Activated T-helper 2 cell treated with anti-CD3 and anti-CD28 coated beads, Interferon-gamma antibody, Interleukin-2, Interleukin-4, amounts not matched to agents 10 μg/mL and 5 μg/mL and 100 μg/mL, durations not matched to agents 14 hours and 24 hours and 36 hours (primary cell): ENCODE results near the gene KRT15. TPM values are rescaled to one million over a fixed set of nuclear protein-coding genes. Genes with fewer than 3 reads are reported as not detected.

Experiments used
- DNase-seq: peaks from one replicate; pipeline ENCODE4 v3.0.0; 2021; ENCODE audit warnings: low spot score
- H3K27ac Mint-ChIP-seq: one replicate; pipeline ENCODE4 v1.8.0; 2021; ENCODE audit warnings: mixed read lengths
- H3K27me3 Mint-ChIP-seq: one replicate; pipeline ENCODE4 v1.8.0; 2021; ENCODE audit warnings: low read depth, mixed read lengths
- H3K36me3 Mint-ChIP-seq: one replicate; pipeline ENCODE4 v1.8.0; 2021; ENCODE audit warnings: low read depth, mixed read lengths
- H3K4me1 Mint-ChIP-seq: one replicate; pipeline ENCODE4 v1.8.0; 2021; ENCODE audit warnings: low read depth, mixed read lengths
- H3K4me3 Mint-ChIP-seq: one replicate; pipeline ENCODE4 v1.8.0; 2021; ENCODE audit warnings: low read depth, mild to moderate bottlenecking, moderate library complexity, mixed read lengths
- H3K9me3 Mint-ChIP-seq: one replicate; pipeline ENCODE4 v1.8.0; 2021; ENCODE audit warnings: mixed read lengths
- intact Hi-C: fragments of 100-400 bp; cut with micrococcal nuclease; formaldehyde crosslinking; loops from one replicate; pipeline ENCODE4 v1.15.1; 2023
- total RNA-seq: library from RNA; stranded (reverse); gene quantifications from 2 replicates; pipeline ENCODE4 v1.2.3, GENCODE V29; 2022

KRT15 gene
- total RNA-seq, 1 donor from 2014 or later, result not detected

DNA sequence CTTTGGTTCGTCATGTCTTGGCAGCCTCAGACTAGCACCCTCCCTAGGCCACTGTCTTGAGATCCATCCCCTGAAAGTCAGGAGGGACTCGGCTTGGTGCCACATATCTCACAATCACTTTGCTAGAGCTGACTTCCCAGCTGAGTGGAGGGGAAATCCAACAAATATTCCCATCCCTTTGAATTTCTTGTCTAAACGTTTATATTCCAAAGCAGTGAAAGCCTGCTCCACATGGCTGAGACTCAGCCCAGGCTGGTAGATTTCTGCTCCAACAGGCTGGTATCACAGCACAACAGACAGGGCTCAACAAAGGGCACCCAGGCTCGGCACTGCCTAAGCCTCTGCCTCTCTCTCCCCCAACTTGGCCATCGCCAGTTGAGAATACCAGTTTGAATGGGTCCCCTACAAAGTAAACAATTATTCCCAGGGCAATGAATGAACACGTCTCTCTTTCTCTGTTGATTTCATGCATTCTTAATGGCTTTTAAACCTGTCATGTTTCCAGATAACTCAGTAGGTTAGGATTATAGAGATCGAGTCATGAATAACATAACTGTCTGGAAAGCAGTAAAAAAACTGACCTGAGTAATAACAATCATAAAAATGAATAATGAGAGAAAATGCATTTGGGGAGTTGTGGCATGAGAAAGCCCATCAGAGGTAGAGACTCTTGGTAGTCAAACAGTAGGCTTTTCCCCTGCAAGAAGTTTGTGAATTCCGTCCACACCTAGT lies 14.3 kb downstream of the KRT15 start:
- H3K27me3 Mint-ChIP-seq, result no peaks in the 10 kb centered on the region
- no peak overlapping the region for H3K4me3 Mint-ChIP-seq
- intact Hi-C loops, result no loop called here

DNA sequence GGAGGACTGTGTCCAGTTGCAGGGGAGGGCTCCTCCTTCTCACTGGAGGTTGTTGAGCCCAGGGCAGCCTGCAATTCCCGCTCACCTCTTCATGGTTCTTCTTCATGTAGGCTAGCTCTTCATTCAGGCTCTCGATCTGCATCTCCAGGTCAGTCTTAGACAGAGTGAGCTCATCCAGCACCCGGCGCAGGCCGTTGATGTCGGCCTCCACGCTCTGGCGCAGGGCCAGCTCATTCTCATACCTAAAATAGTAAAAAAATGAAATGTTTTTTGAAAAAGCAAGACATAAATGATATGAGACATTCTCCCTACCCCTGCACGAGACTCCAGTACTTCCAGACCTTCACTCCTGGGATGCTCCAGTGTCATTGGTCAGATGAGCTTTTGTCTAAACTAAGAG lies 15.5 kb downstream of the KRT15 start:
- DNase-seq, result no peak
- Mint-ChIP-seq H3K27ac (no peak overlapping the region), H3K9me3 (no peaks in the 10 kb centered on the region), H3K4me1 (peaks cover 2% of the 10 kb centered on the region), H3K36me3 (no peaks in the 10 kb centered on the region), H3K4me3 (no peak overlapping the region), H3K27me3 (no peaks in the 10 kb centered on the region)
- intact Hi-C loops, result no loop called here

More for the DNA sequence above, 14.3 kb downstream of the KRT15 start:
- H3K9me3 Mint-ChIP-seq, result no peaks in the 10 kb centered on the region
- peaks cover 2% of the 10 kb centered on the region for H3K4me1 Mint-ChIP-seq
- no peak overlapping the region for H3K27ac Mint-ChIP-seq
- DNase-seq, result no peak
- H3K36me3 Mint-ChIP-seq, result no peaks in the 10 kb centered on the region

DNA sequence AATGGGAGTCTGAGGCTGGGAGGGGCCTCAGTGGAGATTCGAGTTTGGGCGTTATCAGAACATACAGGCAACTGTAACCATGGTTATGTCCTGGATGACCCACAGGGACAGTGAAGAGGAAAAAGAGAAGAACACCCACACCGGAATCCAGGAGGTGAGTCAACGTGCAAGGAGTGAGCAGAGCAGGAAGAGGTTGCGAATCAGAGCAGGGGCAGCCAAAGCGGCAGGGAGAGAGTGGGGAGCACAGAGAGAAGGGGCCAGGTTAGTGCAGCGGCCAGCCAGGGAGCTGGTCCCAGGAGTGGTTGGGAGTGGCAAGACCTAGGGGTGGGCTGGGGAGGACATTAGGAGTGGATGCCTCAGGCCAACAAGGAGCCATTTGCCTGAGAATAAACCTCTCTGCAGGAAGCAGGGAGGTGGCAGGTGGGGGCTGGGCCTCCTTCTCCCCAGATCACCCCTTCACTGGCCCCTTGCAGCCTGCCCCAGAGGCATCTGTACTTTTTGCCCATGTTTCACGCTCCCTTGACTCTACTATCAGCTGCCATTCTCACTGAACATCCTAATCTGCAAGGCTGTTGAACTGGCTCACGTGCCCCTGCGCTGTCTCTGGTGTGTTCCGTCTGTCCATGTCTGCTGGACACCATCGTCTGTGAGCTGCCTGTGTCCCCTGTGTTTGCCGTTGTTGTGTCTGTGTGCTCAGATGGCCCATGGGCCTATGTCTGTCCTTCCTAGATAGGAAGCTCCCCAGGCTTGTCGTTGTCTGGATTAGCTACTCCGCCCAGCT lies 18.4 kb downstream of the KRT15 start:
- H3K4me1 Mint-ChIP-seq, result peaks cover 7% of the 10 kb centered on the region
- no peaks in the 10 kb centered on the region for H3K9me3 Mint-ChIP-seq
- intact Hi-C loops, result no loop called here
- no peaks in the 10 kb centered on the region for H3K36me3 Mint-ChIP-seq
- H3K4me3 Mint-ChIP-seq, result no peak overlapping the region
- DNase-seq, result no peak
- no peak overlapping the region for H3K27ac Mint-ChIP-seq
- H3K27me3 Mint-ChIP-seq, result no peaks in the 10 kb centered on the region

DNA sequence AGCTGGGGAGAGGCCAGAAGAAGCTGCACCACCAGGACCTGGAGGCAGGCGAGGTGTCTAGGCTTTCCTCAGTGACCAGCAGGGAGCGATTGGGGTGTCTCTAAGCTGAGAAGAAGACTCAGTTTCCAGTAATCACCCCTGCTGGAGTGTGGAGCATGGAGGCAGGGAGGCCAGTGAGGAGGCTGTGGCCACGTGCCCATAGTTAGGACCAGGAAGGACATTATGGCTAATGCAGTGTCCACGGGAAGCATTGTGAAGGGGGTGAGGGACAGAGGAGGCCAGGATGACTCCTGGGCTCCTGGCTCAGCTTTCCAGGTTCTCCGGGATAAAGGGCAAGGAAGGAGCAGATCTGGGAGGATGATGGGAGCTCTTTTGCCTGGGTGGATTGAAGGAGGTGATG lies 19.0 kb downstream of the KRT15 start:
- no peaks in the 10 kb centered on the region for H3K36me3 Mint-ChIP-seq
- no peaks in the 10 kb centered on the region for H3K9me3 Mint-ChIP-seq
- H3K4me1 Mint-ChIP-seq, result peaks cover 7% of the 10 kb centered on the region
- H3K27me3 Mint-ChIP-seq, result no peaks in the 10 kb centered on the region
- H3K4me3 Mint-ChIP-seq, result no peak overlapping the region
- H3K27ac Mint-ChIP-seq, result no peak overlapping the region
- no peak for DNase-seq
- intact Hi-C loops, result no loop called here

GRCh38 chr17:41498276-41498675 lies 20.4 kb downstream of the KRT15 start:
- Mint-ChIP-seq H3K4me3 (no peak overlapping the region), H3K9me3 (no peaks in the 10 kb centered on the region), H3K4me1 (peaks cover 7% of the 10 kb centered on the region), H3K36me3 (no peaks in the 10 kb centered on the region), H3K27ac (no peak overlapping the region), H3K27me3 (no peaks in the 10 kb centered on the region)
- intact Hi-C loops, result no loop called here
- no peak for DNase-seq

DNA sequence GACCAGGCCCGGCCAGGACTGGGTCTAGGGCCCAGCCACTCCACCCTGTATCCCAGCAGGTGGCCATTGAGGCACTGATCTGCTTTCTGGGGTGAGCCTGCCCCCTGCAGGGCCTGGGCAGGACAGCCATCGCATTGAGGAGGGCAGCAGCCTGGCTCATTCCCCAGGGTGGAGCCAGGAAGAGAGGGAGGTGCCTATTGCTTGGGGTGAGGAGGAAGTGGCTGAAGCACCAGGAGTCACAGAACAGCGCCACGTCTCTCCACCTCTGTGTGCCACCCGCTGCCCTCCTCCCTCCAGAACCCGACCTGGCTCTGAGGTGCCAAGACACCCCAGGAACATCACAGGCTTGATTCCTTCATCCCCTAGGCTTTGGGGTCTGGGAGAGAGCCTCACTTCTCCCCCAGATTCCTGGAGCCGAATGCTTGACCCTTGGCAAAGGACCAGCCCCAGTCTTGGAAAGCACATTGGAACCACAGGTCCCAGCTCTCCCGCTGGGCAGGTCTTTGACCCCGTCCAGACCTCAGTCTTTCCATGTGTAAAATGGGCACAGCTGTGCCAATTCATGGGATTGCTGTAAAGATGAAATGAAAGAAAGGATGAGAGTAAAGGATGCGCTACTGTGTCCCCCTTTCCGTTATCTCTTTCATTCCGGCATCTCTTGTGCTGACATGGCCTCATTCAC lies 21.7 kb downstream of the KRT15 start:
- H3K9me3 Mint-ChIP-seq, result no peaks in the 10 kb centered on the region
- intact Hi-C loops, result no loop called here
- H3K27ac Mint-ChIP-seq, result no peak overlapping the region
- H3K27me3 Mint-ChIP-seq, result no peaks in the 10 kb centered on the region
- no peaks in the 10 kb centered on the region for H3K36me3 Mint-ChIP-seq
- no peak overlapping the region for H3K4me3 Mint-ChIP-seq
- peaks cover 7% of the 10 kb centered on the region for H3K4me1 Mint-ChIP-seq
- peak; percentile 61 for DNase-seq

DNA sequence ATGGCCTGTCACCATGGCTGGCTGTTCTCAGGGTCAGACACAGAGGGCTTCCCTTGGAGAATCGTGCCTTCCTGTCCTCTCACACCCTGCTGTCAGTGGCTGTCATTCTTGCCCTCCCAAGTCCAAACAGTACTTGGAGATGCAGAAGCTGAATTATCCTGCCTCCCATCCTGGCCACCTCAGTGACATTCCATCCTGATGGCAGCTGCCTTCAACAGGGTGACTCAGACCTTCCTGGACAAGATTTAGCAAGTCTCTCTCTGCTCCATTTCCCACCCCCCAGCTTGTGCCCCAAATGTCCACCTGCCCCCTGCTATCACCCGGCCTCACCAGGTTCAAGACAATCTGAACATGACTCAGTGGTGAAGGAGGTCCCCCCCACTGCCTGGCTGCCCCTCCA lies 24.2 kb downstream of the KRT15 start:
- Mint-ChIP-seq H3K9me3 (no peaks in the 10 kb centered on the region), H3K36me3 (no peaks in the 10 kb centered on the region), H3K27me3 (no peaks in the 10 kb centered on the region), H3K4me1 (peaks cover 5% of the 10 kb centered on the region), H3K4me3 (no peak overlapping the region), H3K27ac (no peak overlapping the region)
- DNase-seq, result no peak
- intact Hi-C loops, result no loop called here

GRCh38 chr17:41492771-41493170 lies 25.9 kb downstream of the KRT15 start:
- no peaks in the 10 kb centered on the region for H3K9me3 Mint-ChIP-seq
- H3K27ac Mint-ChIP-seq, result no peak overlapping the region
- H3K4me1 Mint-ChIP-seq, result peaks cover 5% of the 10 kb centered on the region
- intact Hi-C loops, result no loop called here
- H3K4me3 Mint-ChIP-seq, result no peak overlapping the region
- H3K36me3 Mint-ChIP-seq, result no peaks in the 10 kb centered on the region
- no peak for DNase-seq
- no peaks in the 10 kb centered on the region for H3K27me3 Mint-ChIP-seq

DNA sequence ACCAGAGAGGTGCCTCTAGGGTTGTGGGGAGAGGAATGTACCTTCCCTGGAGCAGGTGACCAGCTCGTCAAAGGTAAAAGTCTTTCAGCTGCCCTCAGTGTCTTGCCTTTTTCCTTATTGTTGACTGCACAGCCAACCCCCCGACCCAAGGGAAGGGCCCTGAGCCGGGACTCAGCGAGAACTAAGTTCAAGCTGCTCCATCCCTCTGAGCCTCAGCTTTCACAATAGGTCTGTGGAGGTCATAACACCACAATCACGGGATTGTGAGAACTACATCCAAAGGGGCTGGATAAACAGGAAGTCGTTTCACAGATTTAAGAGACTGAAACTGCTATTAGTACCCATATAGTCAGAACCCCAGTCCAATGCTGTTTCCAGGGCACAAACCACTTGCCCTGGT lies 26.3 kb downstream of the KRT15 start:
- Mint-ChIP-seq H3K4me3 (no peak overlapping the region), H3K27ac (no peak overlapping the region), H3K36me3 (no peaks in the 10 kb centered on the region), H3K9me3 (no peaks in the 10 kb centered on the region), H3K4me1 (peaks cover 5% of the 10 kb centered on the region), H3K27me3 (no peaks in the 10 kb centered on the region)
- intact Hi-C loops, result no loop called here
- DNase-seq, result no peak

- no peaks in the 10 kb centered on the region for H3K9me3 Mint-ChIP-seq
- H3K36me3 Mint-ChIP-seq, result no peaks in the 10 kb centered on the region
- no peak for DNase-seq
- no peak overlapping the region for H3K27ac Mint-ChIP-seq
- no peaks in the 10 kb centered on the region for H3K27me3 Mint-ChIP-seq
- no peak overlapping the region for H3K4me3 Mint-ChIP-seq
- intact Hi-C loops, result no loop called here
- no peaks in the 10 kb centered on the region for H3K4me1 Mint-ChIP-seq
Measured at GRCh38 chr17:41491476-41491875, 27.2 kb downstream of the KRT15 start.

GRCh38 chr17:41490000-41490990 lies 28.4 kb downstream of the KRT15 start:
- intact Hi-C loops, result loop anchor here (5.0 kb wide), 2 partner anchors 57 to 172 kb away; no protein-coding TSS in a partner anchor
- no peaks in the 10 kb centered on the region for H3K9me3 Mint-ChIP-seq
- no peak overlapping the region for H3K4me3 Mint-ChIP-seq
- DNase-seq, result no peak
- no peaks in the 10 kb centered on the region for H3K36me3 Mint-ChIP-seq
- no peaks in the 10 kb centered on the region for H3K27me3 Mint-ChIP-seq
- H3K4me1 Mint-ChIP-seq, result no peaks in the 10 kb centered on the region
- no peak overlapping the region for H3K27ac Mint-ChIP-seq

- no peak within 1 kb of the TSS for H3K4me3 Mint-ChIP-seq
- no peaks in the 10 kb centered on the region for H3K36me3 Mint-ChIP-seq
- DNase-seq, result no peak
- H3K27ac Mint-ChIP-seq, result no peak within 1 kb of the TSS
- no peaks in the 10 kb centered on the region for H3K4me1 Mint-ChIP-seq
- no peaks in the 10 kb centered on the region for H3K9me3 Mint-ChIP-seq
- no peaks in the 10 kb centered on the region for H3K27me3 Mint-ChIP-seq
- intact Hi-C loops, result loop anchor here (5.0 kb wide), 2 partner anchors 58 to 173 kb away; no protein-coding TSS in a partner anchor
Measured at GRCh38 chr17:41489531-41489930, 29.2 kb downstream of the KRT15 start, which contains the start of gene KRT36. Gene KRT36 (minus strand): TSS chr17:41489910. CDS start chr17:41489864, 46 bp downstream.
